HCT116 (cell line): Measurements from ENCODE around the gene FARSA. TPM values are rescaled to one million over a fixed set of nuclear protein-coding genes. Genes with fewer than 3 reads are reported as not detected.

Source experiments
- ATAC-seq: fragments of 200-7000 bp; cut with Tn5 transposase; 2 replicates; pipeline ENCODE4 v1.9.1; 2020; ENCODE audit warnings: mild to moderate bottlenecking, moderate library complexity
- BruUV-seq: library from RNA; stranded (reverse); fragments of 400-500 nt; replicated peaks from 2 replicates; lab custom pipeline; 2021; lab: Mats Ljungman, UMichigan
- CTCF ChIA-PET: fragments of 300-600 bp; sonication (Branson Sonifier 250); formaldehyde crosslinking; loops from one replicate; lab custom pipeline; 2021; ENCODE audit warnings: antibody characterized with exemption; lab: Charles Lee
- POLR2A ChIA-PET: fragments of 300-600, 350-600 bp; sonication (Branson Sonifier 250); formaldehyde crosslinking; loops from one replicate; lab custom pipeline; 2021; ENCODE audit warnings: antibody characterized with exemption; lab: Charles Lee
- RAD21 ChIA-PET, 2 experiments: fragments of 300-600 bp; sonication (Branson Sonifier 250); formaldehyde crosslinking; loops; one replicate each; lab custom pipeline; 2023; ENCODE audit warnings: low total read pairs in 2 of 2; ENCODE audit not compliant: uncharacterized antibody in 2 of 2, unreplicated experiment in 2 of 2, low non-redundant PET in 1 of 2; lab: Charles Lee
- DNase-seq: peaks from one replicate; pipeline ENCODE4 v3.0.0-alpha.2; 2010; ENCODE audit warnings: low read depth, low spot score
- H2AFZ ChIP-seq: fragments of 200-600 bp; shearing (Covaris generic), sonication (generic); 2 replicates; pipeline ENCODE4 v1.6.1; 2017; ENCODE audit warnings: low read depth, mixed run types, mixed read lengths, antibody characterized with exemption, low read length; ENCODE audit not compliant: poor library complexity, severe bottlenecking
- H3K27ac ChIP-seq: 2 replicates; pipeline ENCODE4 v1.5.1; 2012; ENCODE audit warnings: low read depth, low read length
- H3K27me3 ChIP-seq: fragments of 200-600 bp; sonication (generic); 2 replicates; pipeline ENCODE4 v1.6.1; 2016; ENCODE audit warnings: mixed run types, low read length, mixed read lengths; ENCODE audit not compliant: insufficient read depth
- H3K36me3 ChIP-seq, 2 experiments: fragments of 200-500 bp in 1 of 2; fragments of 200-600 bp in 1 of 2; sonication (Bioruptor generic) in 1 of 2; sonication (generic) in 1 of 2; 2 replicates each; pipeline versions ENCODE4 v1.5.1 to v1.6.1; 2014 to 2016; ENCODE audit warnings: low read length in 2 of 2, inconsistent platforms in 1 of 2, mixed read lengths in 1 of 2, mixed run types in 1 of 2; ENCODE audit not compliant: insufficient read depth in 2 of 2, control insufficient read depth in 1 of 2
- H3K4me1 ChIP-seq, 2 experiments: fragments of 200-600 bp in 1 of 2; sonication (generic) in 1 of 2; 2 replicates each; pipeline versions ENCODE4 v1.5.1 to v1.6.1; 2012 to 2017; ENCODE audit warnings: low read length in 2 of 2, inconsistent platforms in 1 of 2, mild to moderate bottlenecking in 1 of 2, mixed read lengths in 1 of 2, mixed run types in 1 of 2, moderate library complexity in 1 of 2; ENCODE audit not compliant: insufficient read depth in 2 of 2, control insufficient read depth in 1 of 2
- H3K4me2 ChIP-seq: fragments of 200-600 bp; sonication (generic); 2 replicates; pipeline ENCODE4 v1.6.1; 2017; ENCODE audit warnings: mixed run types, low read length, mixed read lengths
- H3K4me3 ChIP-seq, 2 experiments: fragments of 200-600 bp in 1 of 2; sonication (generic) in 1 of 2; replicated peaks in 1 of 2; 2 replicates each; pipeline ENCODE4 v1.5.1; 2011 to 2016; ENCODE audit warnings: low read length in 2 of 2, control low read depth in 1 of 2, low read depth in 1 of 2, mild to moderate bottlenecking in 1 of 2, mixed read lengths in 1 of 2, mixed run types in 1 of 2
- H3K79me2 ChIP-seq: fragments of 200-600 bp; sonication (generic); 2 replicates; pipeline ENCODE4 v1.6.1; 2017; ENCODE audit warnings: mild to moderate bottlenecking, mixed run types, low read length, moderate library complexity, mixed read lengths; ENCODE audit not compliant: insufficient read depth
- H3K9ac ChIP-seq: fragments of 200-600 bp; sonication (generic); 2 replicates; pipeline ENCODE4 v1.6.1; 2016; ENCODE audit warnings: low read length, mixed read lengths
- H3K9me2 ChIP-seq: fragments of 200-600 bp; sonication (generic), shearing (Covaris generic); 2 replicates; pipeline ENCODE4 v1.6.1; 2017; ENCODE audit warnings: mixed run types, mild to moderate bottlenecking, moderate library complexity; ENCODE audit not compliant: insufficient read depth
- H3K9me3 ChIP-seq, 2 experiments: fragments of 200-500 bp in 1 of 2; fragments of 200-600 bp in 1 of 2; sonication (Bioruptor generic) in 1 of 2; sonication (generic) in 1 of 2; 2 replicates each; pipeline ENCODE4 v1.6.1; 2014 to 2017; ENCODE audit warnings: low read length in 2 of 2, mixed read lengths in 2 of 2, inconsistent platforms in 1 of 2, low read depth in 1 of 2, mild to moderate bottlenecking in 1 of 2, mixed run types in 1 of 2, moderate library complexity in 1 of 2; ENCODE audit not compliant: control insufficient read depth in 1 of 2, insufficient read depth in 1 of 2
- H4K20me1 ChIP-seq: fragments of 200-600 bp; sonication (generic), shearing (Covaris generic); 2 replicates; pipeline ENCODE4 v1.6.1; 2017; ENCODE audit warnings: mixed run types, mild to moderate bottlenecking, moderate library complexity; ENCODE audit not compliant: insufficient read depth
- ATF3 ChIP-seq: IDR thresholded peaks from 2 replicates; pipeline ENCODE4 v1.6.1; 2012
- CEBPB ChIP-seq: IDR thresholded peaks from 2 replicates; pipeline ENCODE4 v1.6.1; 2012; ENCODE audit warnings: low read depth
- CTCF ChIP-seq, 3 experiments: fragments of 200-600 bp in 1 of 3; sonication (generic) in 1 of 3; IDR thresholded peaks in 2 of 3; conservative IDR thresholded peaks in 1 of 3; 2 replicates each; pipeline ENCODE4 v1.5.1; 2012 to 2017; ENCODE audit warnings: low read depth in 2 of 3, low read length in 2 of 3, antibody characterized with exemption in 1 of 3, borderline replicate concordance in 1 of 3, control low read depth in 1 of 3, mild to moderate bottlenecking in 1 of 3, mixed read lengths in 1 of 3, mixed run types in 1 of 3, moderate library complexity in 1 of 3; ENCODE audit not compliant: insufficient read depth in 1 of 3
- EGR1 ChIP-seq: IDR thresholded peaks from 2 replicates; pipeline ENCODE4 v1.6.1; 2012; ENCODE audit warnings: low read depth
- EZH2 ChIP-seq: fragments of 200-600 bp; sonication (generic); IDR thresholded peaks from 2 replicates; pipeline ENCODE4 v1.6.1; 2017; ENCODE audit warnings: antibody characterized with exemption, mixed run types
- SIN3A ChIP-seq: IDR thresholded peaks from 2 replicates; pipeline ENCODE4 v1.6.1; 2012; ENCODE audit warnings: low read depth
- SRF ChIP-seq: IDR thresholded peaks from 2 replicates; pipeline ENCODE4 v1.6.1; 2012; ENCODE audit warnings: low read depth
- TCF7L2 ChIP-seq: IDR thresholded peaks from 2 replicates; pipeline ENCODE4 v1.7.0; 2011; ENCODE audit warnings: borderline replicate concordance, inconsistent platforms; ENCODE audit not compliant: insufficient read depth, insufficient read length; ENCODE audit errors: extremely low read depth
- YY1 ChIP-seq: IDR thresholded peaks from 2 replicates; pipeline ENCODE4 v1.6.1; 2011; ENCODE audit warnings: low read length, low read depth, moderate library complexity, mild to moderate bottlenecking; ENCODE audit not compliant: insufficient replicate concordance; ENCODE audit errors: extremely low read depth
- ZBTB33 ChIP-seq: IDR thresholded peaks from 2 replicates; pipeline ENCODE4 v1.6.1; 2011; ENCODE audit warnings: mild to moderate bottlenecking, low read length, moderate library complexity; ENCODE audit not compliant: insufficient replicate concordance; ENCODE audit errors: extremely low read depth
- intact Hi-C: fragments of 100-400 bp; cut with micrococcal nuclease; formaldehyde crosslinking; loops from 2 replicates; pipeline ENCODE4 v1.10.0; 2022
- total RNA-seq: library from RNA; stranded (reverse); gene quantifications from one replicate; pipeline ENCODE4 v1.2.1, GENCODE V29; 2021; ENCODE audit not compliant: unreplicated experiment

FARSA gene
- total RNA-seq, 1 experiment from 2014 or later: 129 TPM

- Histone ChIP-seq H3K27me3 (no peaks in the 10 kb centered on the region), H3K27ac (peak overlapping the region; percentile 89), H3K4me2 (peak overlapping the region; percentile 98), H3K4me1 (peaks cover 11 to 30% of the 10 kb centered on the region in 2 experiments), H4K20me1 (no peaks in the 10 kb centered on the region), H3K79me2 (peaks cover 46% of the 10 kb centered on the region), H3K9me2 (no peaks in the 10 kb centered on the region), H3K4me3 (peak overlapping the region; percentile 74 to 99), H3K9me3 (no peaks in the 10 kb centered on the region), H3K36me3 (peaks cover 25 to 33% of the 10 kb centered on the region in 2 experiments; a peak in 3 of 4 replicates), H3K9ac (peak overlapping the region; percentile 94), H2AFZ (no peak overlapping the region)
- no peak for TF ChIP-seq ATF3
- DNase-seq (no peak), ATAC-seq (0 out of 2 replicates have a peak, but pooled peaks have one; percentile 0)
- BruUV-seq: no TSS peak
- CTCF ChIA-PET: interaction anchor here (0.7 kb wide), 1 partner anchor 33 kb away, joined by 3 read pairs; no protein-coding TSS in a partner anchor
- RAD21 ChIA-PET: no interaction called here
- POLR2A ChIA-PET: interaction anchor here (1.0 to 1.7 kb wide), 2 partner anchors 12 to 127 kb away, joined by 3 to 5 read pairs; no protein-coding TSS in a partner anchor
- intact Hi-C loops: no loop called here
Measured at GRCh38 chr19:12932392-12933286, 872 bp downstream of the FARSA start.

- intact Hi-C loops: no loop called here
- Histone ChIP-seq H3K4me2 (no peak overlapping the region), H3K4me1 (peaks cover 4 to 15% of the 10 kb centered on the region in 2 experiments), H3K9me2 (no peaks in the 10 kb centered on the region), H3K9ac (no peak overlapping the region), H3K4me3 (no peak overlapping the region), H2AFZ (no peak overlapping the region), H3K27me3 (no peaks in the 10 kb centered on the region), H4K20me1 (no peaks in the 10 kb centered on the region), H3K27ac (no peak overlapping the region), H3K79me2 (peaks cover 49% of the 10 kb centered on the region), H3K36me3 (peaks cover 34 to 45% of the 10 kb centered on the region in 2 experiments), H3K9me3 (no peaks in the 10 kb centered on the region)
- ChIA-PET CTCF (no interaction called here), POLR2A (no interaction called here), RAD21 (no interaction called here)
- no TSS peak for BruUV-seq
- DNase-seq (no peak), ATAC-seq (no peak)
- TF ChIP-seq CEBPB (no peak), SIN3A (no peak), CTCF (IDR thresholded peaks at IDR 0.05 in 2 of 3, conservative IDR thresholded peaks at IDR 0.05 in 1 of 3; ENCODE audit: borderline replicate concordance in 1 of 3, insufficient read depth in 1 of 3, low read depth in 2 of 3, low read length in 2 of 3) (no peak), TCF7L2 (no peak), ATF3 (no peak), SRF (no peak), EGR1 (no peak), YY1 (no peak), ZBTB33 (no peak), EZH2 (no peak)
Measured at GRCh38 chr19:12930002-12930645, 3.4 kb downstream of the FARSA start.
